GM19099 (cell line): ENCODE results near the gene ZNF14.

Experiments used
- POLR2A ChIP-seq: IDR thresholded peaks from 3 replicates; pipeline ENCODE4 v1.6.1; 2011; ENCODE audit warnings: low read depth; ENCODE audit not compliant: insufficient read length; ENCODE audit errors: extremely low read depth

The ZNF14 gene

DNA sequence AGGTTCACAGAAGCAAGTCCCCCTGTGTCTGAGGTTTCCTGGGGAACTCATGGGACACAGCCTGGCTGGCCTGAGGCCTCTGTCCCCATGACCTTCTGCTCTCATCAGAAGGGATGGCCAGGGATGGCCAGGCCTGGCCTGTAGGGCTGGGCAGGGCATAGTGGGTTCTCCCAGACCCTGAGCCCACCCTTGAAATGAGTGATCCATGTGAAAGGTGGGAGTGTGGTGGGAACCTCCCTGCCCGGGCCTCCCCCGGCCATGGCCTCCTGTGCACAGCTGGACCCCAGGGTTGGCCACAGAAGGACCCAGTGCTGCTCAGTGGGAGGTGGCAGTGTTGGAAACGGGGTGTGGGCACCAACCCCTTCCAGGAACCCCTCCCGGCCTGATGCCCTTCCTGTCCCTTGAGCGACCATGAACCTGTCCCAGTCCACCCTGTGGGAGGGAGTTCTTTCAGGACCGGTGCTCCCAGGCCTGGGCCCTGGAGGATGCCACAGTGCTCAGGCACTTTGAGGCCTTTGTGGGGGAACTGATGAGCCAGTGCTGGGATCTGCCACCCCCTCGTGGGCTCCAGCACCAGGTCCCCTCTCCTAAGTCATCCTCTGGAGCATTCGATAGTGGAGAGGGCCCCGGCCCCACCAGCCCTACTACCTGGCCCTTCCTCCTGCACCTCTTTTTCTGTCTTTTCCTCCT is 15.5 kb upstream of the ZNF14 start:
- TF ChIP-seq POLR2A = no peak

GRCh38 chr19:19747357-19748220 is 14.7 kb upstream of the ZNF14 start:
- TF ChIP-seq POLR2A = no peak

DNA sequence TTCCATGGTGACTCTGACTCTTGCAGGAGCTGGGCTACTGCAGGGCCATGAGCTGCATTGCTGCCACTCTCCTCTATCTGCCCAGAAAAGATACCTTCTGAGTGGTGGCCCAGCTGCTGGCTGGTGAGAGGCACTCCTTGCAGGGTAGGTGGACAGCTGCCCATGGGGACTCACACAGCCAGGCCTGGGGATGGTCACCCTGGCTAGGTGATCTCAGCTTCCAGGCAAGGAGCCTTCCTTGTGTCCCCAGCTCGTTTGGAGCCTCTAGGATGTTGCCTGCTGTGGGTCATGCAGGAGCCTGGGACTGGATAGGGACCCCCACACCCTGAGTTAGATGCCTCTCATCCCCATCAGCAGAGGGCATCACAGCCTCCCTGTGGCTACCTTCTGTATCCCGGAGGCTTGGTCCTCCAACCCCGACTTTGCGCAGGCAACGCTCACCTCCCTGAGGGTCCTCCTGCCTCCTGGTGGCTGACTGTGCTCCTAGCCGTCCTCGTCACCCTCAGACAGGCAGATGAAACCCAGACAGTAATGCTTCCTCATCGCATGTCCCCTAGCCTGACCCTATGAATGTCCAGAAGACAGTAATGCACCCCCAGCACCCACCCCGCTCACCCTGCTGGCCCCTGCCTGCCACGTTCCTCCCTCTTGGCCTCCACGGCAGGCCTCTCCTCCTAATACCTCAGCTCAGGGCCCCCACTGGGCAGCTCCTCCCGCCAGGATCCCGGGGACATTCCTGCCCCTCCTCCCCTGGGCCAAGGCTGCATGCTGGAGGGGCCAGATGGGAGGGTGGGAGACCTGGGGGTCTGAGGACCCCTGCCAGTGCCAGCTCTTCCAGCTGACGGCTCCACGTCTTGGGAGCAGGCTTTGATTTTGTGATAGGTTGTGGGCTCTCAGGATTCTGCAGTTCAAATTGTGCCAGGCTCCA is 13.6 kb upstream of the ZNF14 start:
- TF ChIP-seq POLR2A = no peak

DNA sequence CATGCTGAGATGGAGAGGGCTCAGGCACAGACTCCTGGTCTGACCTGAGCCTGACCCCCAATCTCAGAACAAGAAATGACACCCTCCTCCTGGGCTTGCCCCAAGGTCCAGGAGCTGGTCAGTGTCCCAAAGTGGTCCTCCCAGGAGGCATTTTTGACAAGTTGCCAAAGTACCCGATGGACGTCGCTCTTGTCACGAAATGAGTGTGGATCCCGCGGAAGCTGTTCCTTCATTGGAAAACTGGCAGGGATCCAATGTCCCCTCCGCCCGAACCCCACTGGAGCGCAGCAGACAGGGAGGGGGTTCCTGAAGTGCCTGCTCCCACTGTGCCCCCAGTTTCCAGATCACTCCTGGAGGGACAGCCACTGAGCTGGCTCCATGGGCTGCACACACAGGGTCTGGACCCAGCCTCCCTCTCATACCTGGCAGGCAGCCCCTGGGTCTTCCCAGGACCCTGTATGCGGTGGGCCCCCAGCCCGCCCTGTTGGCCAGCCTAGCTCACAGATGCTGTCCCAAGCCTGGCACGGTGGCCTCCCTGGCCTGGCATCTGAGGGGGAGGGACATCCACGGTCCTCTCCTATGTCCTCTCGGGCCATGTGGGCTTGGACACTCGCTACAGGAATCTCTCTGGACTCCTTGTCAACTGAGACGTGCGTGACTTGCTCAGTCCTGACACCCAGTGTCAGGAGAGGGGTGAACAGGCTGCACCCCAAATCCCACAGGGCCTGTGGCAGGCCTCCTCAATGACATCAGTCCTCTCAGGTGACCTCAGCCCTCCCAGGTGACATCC is 12.8 kb upstream of the ZNF14 start:
- no peak for TF ChIP-seq POLR2A

GRCh38 chr19:19744641-19745040 is 11.7 kb upstream of the ZNF14 start:
- no peak for TF ChIP-seq POLR2A

GRCh38 chr19:19743176-19743575 is 10.3 kb upstream of the ZNF14 start:
- no peak for TF ChIP-seq POLR2A

- TF ChIP-seq POLR2A = no peak
Observed at GRCh38 chr19:19742773-19743172, 9.9 kb upstream of the ZNF14 start.

DNA sequence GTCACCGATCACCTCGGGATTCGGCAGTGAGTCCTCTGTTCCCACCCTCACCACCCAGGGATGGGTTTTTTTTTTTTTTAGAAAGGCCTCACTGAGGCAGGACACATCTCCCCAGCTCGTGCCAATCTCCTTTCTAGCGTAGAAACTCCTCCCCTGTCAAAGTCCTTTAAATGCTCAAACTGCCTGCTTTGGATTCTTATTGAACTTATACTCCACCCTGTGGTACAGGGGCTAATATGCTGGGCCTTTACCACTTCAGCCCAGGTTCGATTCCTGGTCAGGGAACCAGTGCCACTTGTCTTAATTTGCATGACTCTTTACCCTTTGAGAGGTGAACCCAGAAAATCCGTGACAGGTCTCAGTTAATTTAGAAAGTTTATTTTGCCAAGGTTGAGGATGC is 8.3 kb upstream of the ZNF14 start:
- TF ChIP-seq POLR2A = no peak

GRCh38 chr19:19740755-19741154 is 7.8 kb upstream of the ZNF14 start:
- no peak for TF ChIP-seq POLR2A

GRCh38 chr19:19738564-19738963 is 5.7 kb upstream of the ZNF14 start:
- no peak for TF ChIP-seq POLR2A

DNA sequence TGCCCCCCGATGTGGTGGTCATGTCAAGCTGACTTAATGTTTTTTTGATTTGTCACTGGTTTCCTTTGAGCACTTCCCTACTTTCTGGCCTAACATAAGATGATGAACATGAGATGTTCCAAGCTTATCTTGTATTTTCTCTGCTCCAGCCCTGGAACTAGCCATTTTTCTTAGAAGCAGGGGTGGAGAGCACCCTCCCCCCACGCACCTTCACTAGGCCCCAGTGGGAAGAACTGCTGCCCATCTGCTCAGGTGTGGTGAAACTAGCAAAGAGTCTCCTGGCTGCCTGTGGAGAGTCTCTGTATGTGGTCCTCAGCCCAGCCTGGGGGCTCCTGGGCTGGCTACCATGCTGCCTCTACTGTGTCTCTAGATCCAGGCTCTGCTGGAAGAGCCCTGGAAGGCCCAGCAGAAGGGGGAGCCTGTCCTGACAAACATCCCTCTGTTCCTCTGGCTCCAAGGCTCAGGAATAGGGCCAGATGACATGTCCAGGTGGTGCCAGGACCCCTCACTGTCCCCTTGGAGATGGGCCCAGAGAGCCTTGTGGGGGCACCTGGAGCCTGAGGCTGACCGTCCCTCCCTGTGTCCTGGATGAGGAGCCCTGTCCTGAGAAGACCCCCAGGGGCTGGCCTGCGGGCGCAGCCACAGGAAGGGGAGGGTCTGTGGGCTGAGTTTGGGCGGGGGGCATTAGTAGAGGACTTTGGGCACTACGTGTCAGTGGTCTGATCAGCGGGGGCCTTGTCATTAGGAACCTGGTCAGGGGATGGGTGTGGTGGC is 4.8 kb upstream of the ZNF14 start:
- TF ChIP-seq POLR2A = no peak

GRCh38 chr19:19721896-19722295 is 11.0 kb downstream of the ZNF14 start:
- TF ChIP-seq POLR2A = no peak

- no peak for TF ChIP-seq POLR2A
Observed at GRCh38 chr19:19719798-19720197, 13.1 kb downstream of the ZNF14 start.

- TF ChIP-seq POLR2A = no peak
Observed at GRCh38 chr19:19711934-19712828, 20.7 kb downstream of the ZNF14 start.
